ENCODE results near the gene C4BPA.

The C4BPA gene

DNA sequence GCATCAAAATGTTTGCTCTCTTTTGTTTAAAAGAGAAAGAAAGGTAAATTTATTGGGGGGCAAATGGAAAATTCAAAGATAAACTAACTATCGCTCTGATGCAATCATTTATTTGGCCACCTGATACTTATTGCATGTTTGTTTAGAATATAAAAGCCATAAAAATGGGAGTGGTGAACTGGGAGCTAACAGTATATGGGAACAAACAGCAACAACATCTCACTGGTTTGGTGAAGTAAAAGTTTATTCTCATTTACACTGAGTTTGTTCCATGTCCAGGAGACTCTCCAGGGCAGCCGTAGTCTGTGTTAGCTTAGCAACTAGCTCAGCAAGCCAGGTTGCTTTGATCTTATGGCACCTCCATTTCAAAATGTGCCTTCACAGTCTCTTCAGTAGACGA is 20.4 kb downstream of the C4BPA start:
- no peak for DNase-seq (ENCODE audit: low spot score)

DNA sequence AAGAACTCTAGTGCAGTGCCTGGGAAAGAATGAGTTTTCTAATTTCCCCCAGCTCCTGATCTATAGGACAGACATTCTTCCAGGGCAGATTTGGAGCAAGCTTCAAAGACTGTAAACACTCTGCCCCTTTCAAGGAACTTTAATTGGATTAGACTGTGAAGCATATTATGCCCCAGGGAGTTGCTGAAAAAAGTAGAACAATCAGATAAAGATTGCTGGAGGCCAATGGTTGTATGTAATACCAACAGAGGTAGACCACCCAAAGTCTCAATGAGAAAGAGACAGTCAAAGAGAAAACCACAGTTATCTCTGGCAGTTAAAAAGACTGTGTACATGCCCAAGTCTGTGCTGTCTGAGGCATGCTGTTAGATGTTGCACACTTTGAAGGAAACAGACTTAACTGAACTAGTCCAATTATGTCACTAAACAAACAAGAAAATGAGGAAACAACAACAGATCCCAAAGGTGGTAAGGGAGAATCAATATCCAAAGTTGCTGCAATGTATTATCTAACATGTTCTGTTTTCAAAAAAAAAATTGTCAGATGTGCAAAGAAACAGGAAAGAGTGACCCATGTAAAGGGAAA is 24.4 kb downstream of the C4BPA start:
- no peak for DNase-seq (ENCODE audit: low spot score)

DNA sequence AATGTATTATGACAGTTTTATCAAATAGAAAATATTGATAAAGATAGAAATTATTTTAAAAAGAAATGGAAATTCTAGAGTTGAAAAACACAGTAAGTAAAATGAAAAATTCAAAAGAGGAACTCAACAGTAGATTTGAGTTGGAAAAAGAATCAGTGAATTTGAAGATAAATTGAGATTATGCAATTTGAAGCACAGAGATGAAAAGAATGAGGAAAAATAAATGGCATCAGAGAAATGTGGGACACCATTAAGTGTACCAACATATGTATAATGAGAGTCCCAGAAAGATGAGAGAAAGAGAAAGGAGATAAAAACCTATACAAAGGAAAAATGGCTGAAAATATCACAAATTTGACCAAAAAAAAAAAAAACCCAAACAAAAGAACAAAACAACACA is 25.0 kb downstream of the C4BPA start:
- no peak for DNase-seq (ENCODE audit: low spot score)

DNA sequence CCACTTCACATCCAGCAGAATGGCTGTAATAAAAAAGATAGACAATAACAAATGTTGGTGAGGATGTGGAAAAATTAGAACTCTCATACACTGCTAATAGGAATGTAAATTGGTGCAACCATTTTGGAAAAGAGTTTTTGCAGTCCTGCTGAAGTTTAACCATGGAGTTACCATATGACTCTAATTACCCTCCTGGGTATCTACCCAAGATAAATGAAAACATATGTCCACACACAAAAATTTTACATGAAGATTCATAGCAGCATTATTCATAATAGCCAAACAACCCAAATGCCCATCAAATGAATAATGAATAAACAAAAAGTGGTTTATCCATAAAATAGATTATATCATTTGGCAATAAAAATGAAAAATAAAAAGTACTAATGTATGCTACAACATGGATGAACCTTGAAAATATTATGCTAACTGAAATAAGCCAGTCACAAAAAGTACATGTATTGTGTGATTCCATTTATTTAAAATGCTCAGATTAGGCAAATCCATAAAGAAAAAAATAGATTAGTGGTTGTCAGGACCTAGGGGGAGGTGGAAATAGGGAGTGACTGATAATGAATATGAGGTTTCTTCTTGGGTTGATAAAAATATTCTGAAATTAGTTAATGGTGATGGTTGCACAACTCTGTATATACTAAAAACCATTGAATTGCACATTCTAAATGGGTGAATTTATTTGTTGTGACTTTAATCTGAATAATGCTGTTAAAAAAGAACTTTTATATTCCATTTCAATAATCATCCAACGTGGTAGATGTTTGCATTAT is 26.4 kb downstream of the C4BPA start:
- DNase-seq (ENCODE audit: low spot score) = no peak

DNA sequence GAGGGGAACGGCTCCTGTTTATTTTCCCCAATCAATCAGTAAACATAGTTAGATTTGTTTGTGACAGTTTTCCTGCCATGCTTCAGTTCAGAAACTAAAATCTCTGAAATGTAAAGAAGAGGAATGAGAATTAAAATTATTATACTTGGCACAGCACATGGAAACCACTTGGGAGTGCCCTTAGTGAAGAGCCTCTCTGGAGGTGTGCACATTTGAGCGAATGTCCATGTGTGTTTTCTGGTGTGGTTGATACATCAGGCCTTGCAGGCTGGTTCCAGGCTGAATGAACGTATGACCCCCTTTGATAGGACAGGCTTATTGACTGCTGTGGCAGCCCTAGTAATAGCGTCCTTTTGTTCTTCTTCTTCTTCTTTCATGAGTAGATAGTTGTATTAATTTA is 27.1 kb downstream of the C4BPA start:
- DNase-seq (ENCODE audit: low spot score) = no peak

DNA sequence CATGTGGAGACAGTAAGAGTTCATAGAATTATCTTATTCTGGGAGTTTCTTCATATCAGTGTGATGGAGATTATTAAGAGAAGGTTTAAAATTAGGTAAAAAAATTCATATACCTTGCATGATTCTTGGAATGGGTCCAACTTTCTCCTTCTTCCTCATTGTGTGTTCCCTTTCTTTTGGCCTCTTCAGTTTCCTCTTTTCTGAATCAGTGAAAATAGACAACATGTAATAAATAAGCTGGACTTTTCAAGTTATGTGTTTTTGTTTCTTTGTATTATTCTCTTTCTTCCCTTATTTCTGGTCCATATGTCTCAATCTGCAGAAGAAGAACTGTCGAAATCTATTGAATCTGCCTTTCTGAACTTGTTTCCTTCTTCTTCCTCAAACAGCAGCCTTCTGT is 30.5 kb downstream of the C4BPA start:
- DNase-seq (ENCODE audit: low spot score) = no peak

DNA sequence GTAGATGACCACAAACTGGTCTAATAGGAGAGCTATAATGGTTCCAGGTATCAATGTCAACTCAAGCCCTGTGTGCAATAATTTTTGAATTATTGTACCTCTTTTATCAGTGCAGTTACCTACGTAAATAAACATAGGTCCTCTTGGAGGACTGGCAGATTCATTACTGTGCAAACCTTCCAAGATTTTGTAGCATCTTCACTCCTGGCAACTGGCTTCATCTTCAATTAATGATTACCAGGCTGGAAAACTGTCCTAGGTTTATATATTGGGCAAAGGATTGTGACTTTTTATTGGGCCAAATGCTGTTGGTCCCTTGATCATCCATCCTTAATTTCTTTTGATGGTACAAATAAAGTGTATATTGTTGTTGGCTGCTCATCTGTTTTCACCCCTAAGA is 35.6 kb downstream of the C4BPA start:
- DNase-seq (ENCODE audit: low spot score) = no peak

DNA sequence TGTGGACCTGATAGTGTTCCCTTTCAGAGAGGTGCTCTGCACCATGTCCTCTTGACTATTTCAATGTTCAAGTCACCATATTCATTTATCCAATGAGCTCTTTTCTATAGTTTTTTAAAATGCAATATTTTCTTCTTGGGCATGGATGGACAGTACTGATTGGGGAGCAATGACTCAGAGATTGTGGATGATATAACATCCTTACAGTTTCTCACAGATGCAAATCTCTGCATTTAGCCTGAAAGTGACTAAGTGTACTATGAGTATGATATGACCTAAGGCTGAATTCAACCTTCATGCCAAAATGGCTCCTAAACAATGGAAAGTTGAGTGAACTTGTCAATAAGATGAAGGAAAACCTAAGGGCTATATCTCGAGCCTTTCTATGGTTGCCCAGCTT is 36.5 kb downstream of the C4BPA start:
- DNase-seq (ENCODE audit: low spot score) = no peak

DNA sequence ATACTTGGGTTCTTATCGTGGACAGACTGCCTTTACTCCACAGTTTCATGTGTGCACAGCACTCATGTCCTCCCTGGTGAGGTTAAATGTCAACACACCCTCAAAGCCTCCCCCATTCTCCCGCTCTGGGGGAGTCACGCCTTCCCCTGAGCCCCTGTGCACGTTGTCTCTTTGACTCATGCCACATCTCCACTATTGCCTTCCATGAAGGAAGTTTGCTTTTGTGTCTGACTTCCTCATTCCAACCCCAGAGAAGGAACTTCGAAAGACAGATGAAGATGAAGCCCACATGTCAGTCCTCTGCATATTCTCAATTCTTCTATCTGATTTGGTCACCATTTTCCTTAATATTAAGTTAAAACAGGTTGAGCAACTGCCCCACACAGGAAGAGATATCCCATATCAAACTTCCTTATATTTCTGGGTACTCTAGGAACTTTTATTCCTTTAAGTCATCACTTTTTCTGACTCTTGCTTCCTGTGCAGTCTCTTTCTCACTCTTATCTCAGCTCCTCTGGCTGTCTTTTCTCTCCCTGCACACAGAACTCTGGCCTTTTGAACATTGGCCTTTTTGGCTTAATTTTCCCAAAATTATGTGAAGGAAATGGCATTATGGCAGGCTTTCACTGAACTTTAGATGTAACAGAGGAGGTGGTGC is 41.5 kb downstream of the C4BPA start:
- DNase-seq (ENCODE audit: low spot score) = no peak

DNA sequence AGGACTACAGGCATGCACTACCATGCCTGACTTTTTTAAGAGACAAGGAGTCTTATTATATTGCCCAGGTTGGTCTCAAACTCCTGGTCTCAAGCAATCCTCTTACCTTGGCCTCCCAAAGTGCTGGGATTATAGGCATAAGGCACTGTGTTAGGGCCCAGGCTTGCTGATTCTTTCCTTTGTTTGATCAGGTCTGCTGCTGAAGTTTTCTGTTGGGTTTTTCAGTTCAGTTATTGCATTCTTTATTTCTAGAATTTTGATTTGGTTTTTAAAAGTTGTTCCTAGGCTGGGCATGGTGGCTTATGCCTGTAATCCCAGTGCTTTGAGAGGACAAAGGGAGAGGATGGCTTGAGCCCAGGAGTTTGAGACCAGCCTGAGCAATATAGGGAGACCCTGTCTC is 47.9 kb downstream of the C4BPA start:
- no peak for DNase-seq (ENCODE audit: low spot score)

DNA sequence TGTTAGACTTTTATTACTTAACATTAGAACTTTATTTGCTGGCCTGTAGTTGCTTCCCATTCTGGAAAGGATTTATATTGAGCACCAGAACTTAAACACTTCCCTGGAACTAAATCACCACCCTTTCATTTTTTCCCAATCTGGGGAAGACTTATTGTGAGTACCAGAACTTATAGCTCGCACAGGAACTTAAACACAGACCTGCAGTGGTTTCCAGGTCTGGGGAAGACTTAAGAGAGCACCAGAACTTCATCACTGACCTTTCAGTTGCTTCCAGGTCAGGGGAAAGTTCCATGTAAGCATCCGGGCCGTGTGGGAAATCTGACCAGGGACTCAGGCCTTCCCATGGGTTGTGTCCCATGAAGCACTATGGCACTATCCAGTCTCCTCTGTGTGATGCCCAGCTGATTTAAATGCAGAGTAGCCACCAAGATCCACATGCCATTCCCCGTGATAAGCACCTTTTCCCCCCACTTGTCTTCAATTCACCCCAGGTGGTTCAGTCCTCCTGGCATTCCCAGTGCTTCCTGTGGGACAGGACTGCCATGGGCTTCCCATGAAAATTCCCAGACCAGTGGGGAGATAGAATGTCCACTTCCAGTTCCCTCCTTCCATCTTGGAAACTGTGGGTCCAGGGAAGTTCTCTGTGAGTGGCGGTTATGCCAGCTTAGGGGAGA is 48.9 kb downstream of the C4BPA start:
- DNase-seq (ENCODE audit: low spot score) = no peak

DNA sequence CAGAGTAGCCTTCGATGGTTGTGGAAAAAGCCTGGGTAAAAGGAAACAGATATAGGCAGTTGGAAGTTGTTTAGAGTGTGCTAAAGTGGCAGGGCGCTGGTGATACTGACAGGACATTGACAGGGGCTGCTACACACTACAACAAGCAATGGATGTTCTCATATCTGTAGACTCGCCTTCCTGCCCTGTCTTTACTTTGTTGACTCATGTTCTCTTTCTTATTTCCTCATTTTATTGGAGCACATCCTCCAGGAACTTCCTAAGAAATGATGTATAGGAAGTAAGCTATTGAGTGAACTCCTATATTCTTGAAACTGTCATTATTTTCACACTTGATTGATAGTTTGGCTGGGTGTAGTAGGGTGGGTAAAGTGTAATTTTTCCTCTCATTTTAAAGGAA is 51.0 kb downstream of the C4BPA start:
- DNase-seq (ENCODE audit: low spot score) = no peak

DNA sequence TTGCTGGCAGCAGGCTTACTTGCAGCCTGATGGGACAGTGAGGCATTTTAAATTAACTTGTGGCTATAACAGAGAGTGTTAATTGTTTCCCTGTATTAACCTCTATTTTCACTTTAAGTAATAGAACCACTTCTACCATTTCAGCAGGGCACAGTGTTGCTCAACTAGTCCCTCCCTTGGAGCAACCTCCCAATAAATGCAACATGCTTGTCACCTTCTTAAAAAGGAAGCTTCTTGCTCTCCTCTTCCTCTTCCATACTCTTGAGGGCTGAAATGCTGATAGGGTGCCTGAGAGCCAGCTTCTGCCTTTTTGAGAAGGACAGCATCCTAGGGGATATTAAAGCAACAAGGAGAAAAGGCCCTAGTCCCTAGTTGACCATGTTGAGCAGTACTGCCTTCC is 52.1 kb downstream of the C4BPA start:
- DNase-seq (ENCODE audit: low spot score) = no peak

DNA sequence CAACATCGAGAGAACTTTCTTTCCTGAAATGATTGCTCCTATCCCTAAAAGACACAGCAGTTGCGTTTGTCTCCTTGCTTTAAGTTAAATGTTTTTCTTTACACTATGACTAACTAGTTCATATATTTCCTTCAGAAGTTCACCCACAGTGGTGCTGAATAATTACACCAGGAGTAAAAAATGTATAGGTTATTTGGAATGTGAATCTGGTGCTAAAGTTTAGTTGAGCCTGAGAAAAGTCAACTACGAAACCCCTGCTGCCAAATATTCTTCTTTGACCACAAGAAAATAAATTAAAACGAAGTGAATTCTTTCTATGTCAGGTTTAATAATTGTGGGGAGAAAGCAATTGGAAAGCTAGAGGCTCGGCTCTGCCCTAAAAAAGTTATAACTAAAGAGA is 52.8 kb downstream of the C4BPA start:
- DNase-seq (ENCODE audit: low spot score) = no peak

DNA sequence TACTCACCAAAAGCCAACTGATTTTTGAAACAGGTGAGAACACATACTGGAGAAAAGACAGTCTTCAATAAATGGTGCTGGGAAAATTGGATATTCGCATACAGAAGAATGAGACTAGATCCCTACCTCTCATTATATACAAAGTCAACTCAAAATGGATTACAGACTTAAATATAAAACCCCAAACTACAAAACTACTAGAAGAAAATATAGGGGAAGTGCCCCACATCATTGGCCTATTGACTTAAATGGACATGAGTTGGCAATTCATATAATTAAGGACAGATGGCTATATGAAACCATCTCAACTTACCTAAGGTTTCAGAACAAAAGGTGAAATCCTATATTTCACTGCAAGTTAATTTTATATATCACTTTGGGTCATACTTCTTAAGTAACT is 60.1 kb downstream of the C4BPA start:
- no peak for DNase-seq (ENCODE audit: low spot score)

DNA sequence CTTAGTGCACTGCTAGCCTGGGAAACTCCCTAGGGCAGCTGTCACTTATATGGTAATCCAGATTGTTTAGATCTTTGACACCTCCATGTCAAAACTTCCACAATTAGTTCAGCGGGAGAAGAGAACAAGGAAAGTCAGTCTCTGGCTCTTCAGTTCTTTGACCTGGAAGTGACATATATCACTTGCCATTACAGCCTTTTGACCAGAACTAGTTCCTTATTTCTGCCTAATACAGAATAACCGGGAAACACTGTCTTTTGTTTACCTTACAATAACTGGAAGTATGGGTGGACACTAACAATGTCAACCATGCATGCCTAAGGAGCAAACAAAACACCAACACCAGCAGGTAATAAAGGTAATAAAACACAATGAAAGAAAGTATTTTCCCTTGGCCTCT is 68.3 kb downstream of the C4BPA start:
- DNase-seq (ENCODE audit: low spot score) = no peak

DNA sequence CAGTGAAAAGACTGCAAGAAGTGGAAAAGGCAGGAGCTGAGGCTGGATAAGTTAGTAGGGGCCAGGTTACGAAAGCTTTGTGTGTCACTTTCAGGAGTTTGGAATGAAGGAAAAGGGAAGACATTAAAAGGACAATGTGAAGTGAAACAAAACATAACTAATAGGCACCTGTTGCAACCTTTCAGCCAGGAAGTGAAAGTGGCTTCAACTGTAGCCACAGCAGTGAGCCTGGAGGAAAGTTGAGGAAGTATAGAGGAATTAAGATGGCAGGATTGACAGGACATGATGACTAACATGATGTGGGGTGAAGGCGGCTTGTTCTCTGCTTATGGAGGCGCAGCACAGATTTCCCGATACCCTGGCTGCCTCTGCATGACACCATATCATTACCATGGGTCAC is 68.9 kb downstream of the C4BPA start:
- no peak for DNase-seq (ENCODE audit: low spot score)

DNA sequence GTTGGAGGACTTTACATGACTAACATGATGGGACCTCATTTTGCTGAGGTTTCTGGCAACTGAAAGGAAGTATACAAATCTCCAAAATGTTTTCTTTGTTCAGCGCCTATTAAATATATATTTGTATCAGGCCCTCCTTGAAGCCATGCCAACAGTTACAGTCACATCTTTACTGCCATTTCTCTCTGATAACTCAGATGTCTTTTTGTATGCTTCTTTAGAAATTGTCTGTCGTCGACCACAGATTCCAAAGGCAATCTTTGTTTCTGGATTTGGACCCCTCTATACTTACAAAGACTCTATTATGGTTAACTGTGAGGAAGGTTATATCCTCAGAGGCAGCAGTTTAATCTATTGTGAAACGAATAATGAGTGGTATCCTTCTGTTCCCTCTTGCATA is 69.4 kb downstream of the C4BPA start:
- no peak for DNase-seq (ENCODE audit: low spot score)

DNA sequence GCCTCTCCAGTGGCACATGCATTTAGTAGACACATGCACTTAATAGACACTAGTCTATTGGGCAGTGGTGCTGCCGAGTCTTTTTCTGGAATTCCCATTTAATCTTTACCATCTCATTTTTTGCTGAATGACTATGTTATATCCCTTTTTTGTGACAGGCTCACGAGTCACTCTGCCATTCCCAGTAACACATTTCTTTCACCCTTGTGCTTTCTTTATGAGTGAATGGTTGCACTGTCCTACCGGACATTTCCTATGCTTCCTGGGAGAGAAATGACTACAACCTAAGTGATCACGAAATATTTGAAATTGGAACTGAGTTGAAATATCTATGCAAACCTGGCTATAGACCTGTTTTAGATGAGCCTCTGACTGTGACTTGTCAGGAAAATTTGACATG is 70.9 kb downstream of the C4BPA start:
- DNase-seq (ENCODE audit: low spot score) = no peak

DNA sequence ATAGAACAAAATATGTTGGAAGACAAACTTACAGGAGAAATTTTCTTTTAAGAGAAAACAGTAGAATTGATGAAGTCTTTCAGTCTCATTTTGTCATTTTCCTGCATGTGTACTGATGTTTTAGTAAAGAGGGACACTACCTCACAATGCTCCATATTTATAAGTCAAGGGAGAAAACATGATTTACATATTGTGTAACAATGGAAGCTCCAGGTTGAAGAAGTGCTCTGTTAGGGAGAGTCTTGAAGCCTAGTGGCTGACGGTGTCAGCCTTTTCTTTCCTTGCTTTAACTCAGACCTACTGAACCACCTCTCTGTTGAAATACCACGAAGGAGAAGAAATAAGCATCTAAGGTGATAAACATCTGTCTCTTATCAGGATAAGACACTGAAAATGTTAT is 75.0 kb downstream of the C4BPA start:
- DNase-seq (ENCODE audit: low spot score) = no peak

DNA sequence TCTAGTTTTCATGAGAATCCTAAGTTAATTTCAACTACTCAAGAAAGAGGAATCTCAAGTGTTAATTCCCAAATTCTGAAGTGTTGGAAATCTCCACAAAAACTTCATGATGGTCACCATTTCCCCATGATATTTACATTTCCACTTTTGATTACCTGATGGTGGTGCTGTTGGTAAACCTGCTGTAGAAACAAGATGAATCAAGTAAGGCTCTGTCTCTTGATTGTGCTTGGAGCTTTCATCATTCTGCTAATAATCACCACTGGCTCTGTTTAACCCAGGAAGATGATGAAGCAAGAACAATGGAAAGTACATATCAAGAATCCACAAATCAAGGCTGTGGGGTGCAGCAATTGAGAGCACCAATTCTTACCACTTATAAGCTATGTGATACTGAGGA is 77.8 kb downstream of the C4BPA start:
- no peak for DNase-seq (ENCODE audit: low spot score)

DNA sequence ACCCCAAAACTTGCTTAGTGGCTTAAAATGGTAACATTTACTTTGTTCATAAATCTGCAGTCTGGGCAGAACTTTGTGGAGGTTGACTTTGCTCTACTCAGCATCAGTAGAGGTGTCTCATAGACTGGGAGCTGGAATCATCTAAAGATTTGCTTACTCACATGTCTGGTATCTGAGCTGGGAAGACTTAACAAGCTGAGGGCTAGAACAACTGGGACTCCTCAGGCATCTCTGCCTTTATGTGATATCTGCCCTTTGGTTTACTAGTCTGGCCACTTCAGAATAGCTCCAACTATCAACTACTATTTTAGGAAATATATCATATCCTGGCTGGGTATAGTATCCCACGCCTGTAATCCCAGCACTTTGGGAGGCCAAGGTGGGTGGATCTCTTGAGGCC is 82.5 kb downstream of the C4BPA start:
- no peak for DNase-seq (ENCODE audit: low spot score)

DNA sequence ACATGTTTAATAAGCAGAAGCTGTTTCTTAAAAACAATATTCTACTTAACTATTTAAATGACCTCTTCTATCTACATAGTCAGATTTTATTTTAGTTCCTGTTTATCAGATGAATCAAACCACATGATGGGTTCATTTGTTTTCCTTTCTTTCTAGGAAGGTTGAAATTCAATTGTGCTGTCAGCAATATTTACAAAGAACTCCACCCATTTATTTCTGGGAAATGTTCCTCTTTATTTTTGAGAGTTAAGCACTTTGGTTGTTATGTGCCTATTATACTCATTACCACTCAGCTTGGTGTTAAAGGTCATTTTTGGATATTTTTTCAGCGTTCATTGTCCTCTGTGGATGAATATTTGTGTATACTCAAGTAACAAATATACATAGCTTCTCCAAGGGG is 84.9 kb downstream of the C4BPA start:
- no peak for DNase-seq (ENCODE audit: low spot score)

Measured in HuH-7.5 (cell line).